ENCODE results near the gene MFRP. TPM values are rescaled to one million over a fixed set of nuclear protein-coding genes. Genes with fewer than 3 reads are reported as not detected.
"Not testable (repeated sequence)": the region's sequence is repeated elsewhere in the genome, so short reads cannot be mapped to it uniquely, and the experiment has no call there.

The MFRP gene
- polyA plus RNA-seq (2013, experiment 1 of 2) = not detected
- not detected for polyA plus RNA-seq (2013, experiment 2 of 2)

GRCh38 chr11:119346605-119347004, at the start of gene MFRP:
Gene MFRP (minus strand): TSS chr11:119346705. CDS start chr11:119346513, 192 bp downstream.
- Histone ChIP-seq H3K9ac (ENCODE audit: low read depth, low read length) (no peak within 1 kb of the TSS), H3K36me3 (ENCODE audit: insufficient read depth, low read length) (no peaks in the 10 kb centered on the region), H3K4me3 (ENCODE audit: low read length) (no peak within 1 kb of the TSS), H3K9me3 (ENCODE audit: insufficient read depth, low read depth, low read length) (no peaks in the 10 kb centered on the region), H3K27ac (ENCODE audit: low read depth, low read length) (no peak within 1 kb of the TSS), H3K27me3 (ENCODE audit: insufficient read depth, low read length) (peaks cover 18% of the 10 kb centered on the region), H3K4me1 (ENCODE audit: insufficient read depth, low read length) (no peaks in the 10 kb centered on the region)
- 73% methylated on average over 6 of the region's 6 CpGs for WGBS

DNA sequence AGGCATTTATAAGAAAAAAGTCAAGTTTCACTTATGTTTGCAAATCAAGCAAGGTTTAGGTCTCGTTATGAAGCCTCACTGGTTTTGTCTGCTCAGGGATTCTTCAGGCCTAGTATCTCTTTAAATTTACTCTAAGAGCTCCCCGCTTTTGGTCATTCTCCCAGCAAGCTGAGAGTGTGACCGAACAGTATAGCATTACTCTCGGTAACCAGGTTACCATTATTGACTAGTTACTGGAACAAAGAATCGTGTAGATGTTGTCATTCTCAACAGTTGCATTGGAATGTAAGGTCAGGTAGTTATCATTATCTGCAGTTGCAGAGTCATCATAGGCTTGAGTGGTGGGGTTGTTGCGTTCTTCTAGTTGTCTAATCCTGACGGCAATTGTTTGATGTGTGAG, 44.8 kb upstream of the MFRP start:
- 92% methylated on average over 7 of the region's 7 CpGs for WGBS
- Histone ChIP-seq H3K27ac (ENCODE audit: low read depth, low read length) (no peak overlapping the region), H3K4me1 (ENCODE audit: insufficient read depth, low read length) (no peaks in the 10 kb centered on the region), H3K27me3 (ENCODE audit: insufficient read depth, low read length) (no peaks in the 10 kb centered on the region), H3K36me3 (ENCODE audit: insufficient read depth, low read length) (no peaks in the 10 kb centered on the region), H3K4me3 (ENCODE audit: low read length) (no peak overlapping the region), H3K9ac (ENCODE audit: low read depth, low read length) (no peak overlapping the region), H3K9me3 (ENCODE audit: insufficient read depth, low read depth, low read length) (no peaks in the 10 kb centered on the region)

GRCh38 chr11:119389611-119390254, 43.2 kb upstream of the MFRP start:
- no peaks in the 10 kb centered on the region for H3K9me3 ChIP-seq (ENCODE audit: insufficient read depth, low read depth, low read length)
- no peak overlapping the region for H3K9ac ChIP-seq (ENCODE audit: low read depth, low read length)
- no peaks in the 10 kb centered on the region for H3K27me3 ChIP-seq (ENCODE audit: insufficient read depth, low read length)
- no peaks in the 10 kb centered on the region for H3K4me1 ChIP-seq (ENCODE audit: insufficient read depth, low read length)
- H3K27ac ChIP-seq (ENCODE audit: low read depth, low read length) = no peak overlapping the region
- no peaks in the 10 kb centered on the region for H3K36me3 ChIP-seq (ENCODE audit: insufficient read depth, low read length)
- H3K4me3 ChIP-seq (ENCODE audit: low read length) = no peak overlapping the region
- 80% methylated on average over 5 of the region's 5 CpGs for whole genome bisulfite sequencing

- Histone ChIP-seq H3K4me1 (ENCODE audit: insufficient read depth, low read length) (no peaks in the 10 kb centered on the region), H3K4me3 (ENCODE audit: low read length) (no peak overlapping the region)
- WGBS = 85% methylated on average over 7 of the region's 7 CpGs
Measured at GRCh38 chr11:119388103-119388502, 41.6 kb upstream of the MFRP start.

GRCh38 chr11:119384332-119384731, 37.8 kb upstream of the MFRP start:
- peaks cover 11% of the 10 kb centered on the region for H3K27me3 ChIP-seq (ENCODE audit: insufficient read depth, low read length)
- H3K36me3 ChIP-seq (ENCODE audit: insufficient read depth, low read length) = no peaks in the 10 kb centered on the region
- no peak overlapping the region for H3K4me3 ChIP-seq (ENCODE audit: low read length)
- peaks cover 14% of the 10 kb centered on the region for H3K4me1 ChIP-seq (ENCODE audit: insufficient read depth, low read length)
- H3K9ac ChIP-seq (ENCODE audit: low read depth, low read length) = no peak overlapping the region
- no peak overlapping the region for H3K27ac ChIP-seq (ENCODE audit: low read depth, low read length)
- no peaks in the 10 kb centered on the region for H3K9me3 ChIP-seq (ENCODE audit: insufficient read depth, low read depth, low read length)
- 90% methylated on average over 2 of the region's 2 CpGs for WGBS

More at GRCh38 chr11:119388103-119388502, 41.6 kb upstream of the MFRP start:
- Histone ChIP-seq H3K9ac (ENCODE audit: low read depth, low read length) (no peak overlapping the region), H3K36me3 (ENCODE audit: insufficient read depth, low read length) (no peaks in the 10 kb centered on the region), H3K27ac (ENCODE audit: low read depth, low read length) (no peak overlapping the region), H3K27me3 (ENCODE audit: insufficient read depth, low read length) (no peaks in the 10 kb centered on the region), H3K9me3 (ENCODE audit: insufficient read depth, low read depth, low read length) (no peaks in the 10 kb centered on the region)

DNA sequence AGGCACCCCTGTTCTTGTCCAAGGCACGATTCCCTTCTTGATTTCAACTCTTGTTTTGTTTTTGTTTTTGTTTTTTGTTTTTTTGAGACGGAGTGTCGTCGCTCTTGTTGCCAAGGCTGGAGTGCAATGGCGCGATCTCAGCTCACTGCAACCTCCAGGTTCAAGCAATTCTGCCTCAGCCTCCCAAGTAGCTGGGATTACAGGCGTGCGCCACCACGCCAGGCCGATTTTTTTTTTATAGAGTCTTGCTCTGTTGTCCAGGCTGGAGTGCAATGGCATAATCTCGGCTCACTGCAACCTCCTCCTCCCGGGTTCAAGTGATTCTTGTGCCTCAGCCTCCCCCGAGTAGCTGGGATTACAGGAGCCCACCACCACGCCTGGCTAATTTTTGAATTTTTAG, 36.0 kb upstream of the MFRP start:
- Histone ChIP-seq H3K4me3 (ENCODE audit: low read length) (peak overlapping the region; percentile 66), H3K4me1 (ENCODE audit: insufficient read depth, low read length) (peaks cover 31% of the 10 kb centered on the region), H3K27me3 (ENCODE audit: insufficient read depth, low read length) (peaks cover 13% of the 10 kb centered on the region)
- H3K9ac ChIP-seq (ENCODE audit: low read depth, low read length); H3K9me3 ChIP-seq (ENCODE audit: insufficient read depth, low read depth, low read length); H3K36me3 ChIP-seq (ENCODE audit: insufficient read depth, low read length); H3K27ac ChIP-seq (ENCODE audit: low read depth, low read length): not testable (repeated sequence)
- WGBS = 93% methylated on average over 14 of the region's 14 CpGs

DNA sequence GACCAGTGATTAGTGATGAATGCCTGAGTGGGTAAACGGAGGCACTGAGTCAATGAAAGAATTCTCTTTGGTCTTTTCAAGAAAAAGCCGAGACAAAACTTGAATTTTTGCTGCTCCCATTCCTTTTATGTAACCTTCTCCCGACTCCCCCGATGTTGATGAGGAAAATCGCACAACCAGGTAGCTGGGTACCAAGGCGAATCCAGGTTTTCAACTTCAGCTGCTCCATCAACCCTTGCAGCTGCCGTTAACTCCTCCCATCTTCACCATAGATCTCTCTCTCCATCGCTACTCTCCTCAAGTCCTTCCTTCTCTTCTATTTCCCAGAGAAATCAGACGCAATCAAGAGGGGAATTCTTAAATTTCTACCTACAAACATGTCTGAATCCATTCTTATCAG, 35.6 kb upstream of the MFRP start:
- H3K4me3 ChIP-seq (ENCODE audit: low read length) = peak overlapping the region; percentile 66
- no peak overlapping the region for H3K27ac ChIP-seq (ENCODE audit: low read depth, low read length)
- no peaks in the 10 kb centered on the region for H3K9me3 ChIP-seq (ENCODE audit: insufficient read depth, low read depth, low read length)
- H3K36me3 ChIP-seq (ENCODE audit: insufficient read depth, low read length) = no peaks in the 10 kb centered on the region
- H3K4me1 ChIP-seq (ENCODE audit: insufficient read depth, low read length) = peaks cover 35% of the 10 kb centered on the region
- H3K9ac ChIP-seq (ENCODE audit: low read depth, low read length) = peak overlapping the region; percentile 67
- peaks cover 13% of the 10 kb centered on the region for H3K27me3 ChIP-seq (ENCODE audit: insufficient read depth, low read length)
- WGBS = 20% methylated on average over 9 of the region's 9 CpGs

GRCh38 chr11:119381181-119381988, 34.9 kb upstream of the MFRP start, which contains the start of gene USP2:
Gene USP2 (minus strand): TSS chr11:119381690. CDS start chr11:119373480, 8,210 bp downstream.
- Histone ChIP-seq H3K9ac (ENCODE audit: low read depth, low read length) (peak within 1 kb of the TSS; percentile 67), H3K27ac (ENCODE audit: low read depth, low read length) (no peak within 1 kb of the TSS), H3K4me1 (ENCODE audit: insufficient read depth, low read length) (peaks cover 37% of the 10 kb centered on the region), H3K9me3 (ENCODE audit: insufficient read depth, low read depth, low read length) (no peaks in the 10 kb centered on the region), H3K27me3 (ENCODE audit: insufficient read depth, low read length) (peaks cover 13% of the 10 kb centered on the region), H3K4me3 (ENCODE audit: low read length) (peak within 1 kb of the TSS; percentile 66), H3K36me3 (ENCODE audit: insufficient read depth, low read length) (no peaks in the 10 kb centered on the region)
- under 1% methylated on average over 54 of the region's 54 CpGs for WGBS

DNA sequence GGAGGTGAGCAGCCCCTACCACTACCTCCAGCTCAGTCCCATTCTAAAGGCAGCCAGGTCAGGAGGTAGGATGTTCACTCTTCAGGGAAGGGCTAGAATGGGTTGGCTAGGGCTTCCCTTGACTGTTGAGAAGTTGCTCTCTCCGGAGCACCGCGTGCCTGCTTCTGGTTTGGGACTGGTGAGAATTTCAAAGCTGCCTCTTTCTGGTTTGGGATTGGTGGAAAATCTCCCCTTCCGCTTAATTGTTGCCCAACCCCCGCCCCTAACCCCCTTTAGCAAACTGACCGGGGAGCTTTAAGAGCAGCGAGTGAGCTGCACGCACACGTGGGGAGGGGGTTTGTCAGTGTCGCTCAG, 34.3 kb upstream of the MFRP start:
- H3K36me3 ChIP-seq (ENCODE audit: insufficient read depth, low read length) = no peaks in the 10 kb centered on the region
- H3K27ac ChIP-seq (ENCODE audit: low read depth, low read length) = no peak overlapping the region
- 5% methylated on average over 10 of the region's 10 CpGs for WGBS
- no peaks in the 10 kb centered on the region for H3K9me3 ChIP-seq (ENCODE audit: insufficient read depth, low read depth, low read length)
- peaks cover 13% of the 10 kb centered on the region for H3K27me3 ChIP-seq (ENCODE audit: insufficient read depth, low read length)
- peaks cover 43% of the 10 kb centered on the region for H3K4me1 ChIP-seq (ENCODE audit: insufficient read depth, low read length)
- no peak overlapping the region for H3K9ac ChIP-seq (ENCODE audit: low read depth, low read length)
- peak overlapping the region; percentile 66 for H3K4me3 ChIP-seq (ENCODE audit: low read length)

GRCh38 chr11:119380160-119380826, 33.8 kb upstream of the MFRP start:
- Histone ChIP-seq H3K36me3 (ENCODE audit: insufficient read depth, low read length) (no peaks in the 10 kb centered on the region), H3K9ac (ENCODE audit: low read depth, low read length) (no peak overlapping the region), H3K4me3 (ENCODE audit: low read length) (peak overlapping the region; percentile 66), H3K27ac (ENCODE audit: low read depth, low read length) (no peak overlapping the region), H3K9me3 (ENCODE audit: insufficient read depth, low read depth, low read length) (no peaks in the 10 kb centered on the region), H3K4me1 (ENCODE audit: insufficient read depth, low read length) (peaks cover 47% of the 10 kb centered on the region), H3K27me3 (ENCODE audit: insufficient read depth, low read length) (peaks cover 13% of the 10 kb centered on the region)
- 74% methylated on average over 13 of the region's 13 CpGs for WGBS
